Gastroesophageal sphincter (tissue), 4 donors: ENCODE results near the gene MAL. TPM values are rescaled to one million over a fixed set of nuclear protein-coding genes. Genes with fewer than 3 reads are reported as not detected.

Source experiments
- ATAC-seq: fragments of 150-250 bp; one replicate; pipeline ENCODE4 v1.9.1; 2016; ENCODE audit warnings: mild to moderate bottlenecking, moderate library complexity
- H3K27ac ChIP-seq, 4 donors: fragments of 200-600 bp; sonication (generic) in 3 of 4; 1 replicate in 3 of 4; 2 replicates in 1 of 4; pipeline ENCODE4 v1.5.1; 2016 to 2019
- H3K27me3 ChIP-seq: fragments of 200-600 bp; sonication (generic); one replicate; pipeline ENCODE4 v1.5.1; 2019
- H3K36me3 ChIP-seq, 2 donors: fragments of 200-600 bp; sonication (generic); one replicate each; pipeline ENCODE4 v1.5.1; 2019; ENCODE audit warnings: control low read depth in 1 of 2
- H3K4me1 ChIP-seq, 3 donors: fragments of 200-600 bp; sonication (generic); 1 replicate in 2 of 3; 2 replicates in 1 of 3; pipeline ENCODE4 v1.5.1; 2016 to 2019; ENCODE audit warnings: control low read depth in 2 of 3
- H3K4me3 ChIP-seq, 2 donors: fragments of 200-600 bp; sonication (generic); one replicate each; pipeline ENCODE4 v1.5.1; 2019; ENCODE audit warnings: mild to moderate bottlenecking in 1 of 2, moderate library complexity in 1 of 2
- H3K9me3 ChIP-seq, 3 donors: fragments of 200-600 bp; sonication (generic); one replicate each; pipeline ENCODE4 v1.5.1; 2017 to 2019; ENCODE audit warnings: control low read depth in 2 of 3
- EP300 ChIP-seq: sonication (generic); formaldehyde crosslinking; IDR thresholded peaks from one replicate; pipeline ENCODE4 v1.6.1; 2017; ENCODE audit warnings: antibody characterized with exemption, mild to moderate bottlenecking
- POLR2A ChIP-seq, 2 donors: fragments of 450-650 bp; IDR thresholded peaks; one replicate each; pipeline ENCODE4 v1.6.1; 2017; ENCODE audit warnings: antibody characterized with exemption in 2 of 2, mild to moderate bottlenecking in 2 of 2, moderate library complexity in 1 of 2
- POLR2AphosphoS5 ChIP-seq: sonication (generic); formaldehyde crosslinking; IDR thresholded peaks from one replicate; pipeline ENCODE4 v1.6.1; 2017; ENCODE audit warnings: antibody characterized with exemption
- whole genome bisulfite sequencing, 2 donors: methylation state at CpG; one replicate each; pipeline ENCODE4 v1.1.5; 2018; ENCODE audit warnings: low coverage in 1 of 2; 5-methylcytosine and 5-hydroxymethylcytosine counted together
- total RNA-seq, 4 donors: library from RNA; depleted of rRNA; stranded (reverse); fragments of >200 nt; gene quantifications; one replicate each; pipeline ENCODE4 v1.1.0, GENCODE V29; 2016
- TF ChIP-seq, protein P1 (sequence below), 4 experiments: fragments of 200-600 bp in 2 of 4; fragments of 450-650 bp in 2 of 4; sonication (generic) in 1 of 4; IDR thresholded peaks; one replicate each; pipeline ENCODE4 v1.5.1; 2017 to 2019; ENCODE audit warnings: antibody characterized with exemption in 4 of 4, mild to moderate bottlenecking in 2 of 4, moderate library complexity in 2 of 4

MAL gene
- total RNA-seq, 4 donors from 2014 or later: 21.3 to 39.8 (median 32.0) TPM

- Histone ChIP-seq H3K4me3 (no peak overlapping the region), H3K27me3 (peaks cover 72% of the 10 kb centered on the region), H3K4me1 (peaks cover 0 to 13% (median 6%) of the 10 kb centered on the region in 3 donors), H3K9me3 (no peaks in the 10 kb centered on the region), H3K27ac (no peak overlapping the region), H3K36me3 (no peaks in the 10 kb centered on the region)
- no peak for ATAC-seq
- WGBS, 2 donors: 60 to 84% methylated on average over 2 to 3 of the region's 8 CpGs
- TF ChIP-seq, protein P1, sequence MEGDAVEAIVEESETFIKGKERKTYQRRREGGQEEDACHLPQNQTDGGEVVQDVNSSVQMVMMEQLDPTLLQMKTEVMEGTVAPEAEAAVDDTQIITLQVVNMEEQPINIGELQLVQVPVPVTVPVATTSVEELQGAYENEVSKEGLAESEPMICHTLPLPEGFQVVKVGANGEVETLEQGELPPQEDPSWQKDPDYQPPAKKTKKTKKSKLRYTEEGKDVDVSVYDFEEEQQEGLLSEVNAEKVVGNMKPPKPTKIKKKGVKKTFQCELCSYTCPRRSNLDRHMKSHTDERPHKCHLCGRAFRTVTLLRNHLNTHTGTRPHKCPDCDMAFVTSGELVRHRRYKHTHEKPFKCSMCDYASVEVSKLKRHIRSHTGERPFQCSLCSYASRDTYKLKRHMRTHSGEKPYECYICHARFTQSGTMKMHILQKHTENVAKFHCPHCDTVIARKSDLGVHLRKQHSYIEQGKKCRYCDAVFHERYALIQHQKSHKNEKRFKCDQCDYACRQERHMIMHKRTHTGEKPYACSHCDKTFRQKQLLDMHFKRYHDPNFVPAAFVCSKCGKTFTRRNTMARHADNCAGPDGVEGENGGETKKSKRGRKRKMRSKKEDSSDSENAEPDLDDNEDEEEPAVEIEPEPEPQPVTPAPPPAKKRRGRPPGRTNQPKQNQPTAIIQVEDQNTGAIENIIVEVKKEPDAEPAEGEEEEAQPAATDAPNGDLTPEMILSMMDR (IDR thresholded peaks at IDR 0.05): no peak
- TF ChIP-seq POLR2AphosphoS5 (no peak), POLR2A (IDR thresholded peaks at IDR 0.05) (no peak), EP300 (no peak)
Measured at GRCh38 chr2:95075440-95076132, 50.1 kb downstream of the MAL start.

- Histone ChIP-seq H3K27ac (no peak overlapping the region), H3K4me3 (peak overlapping the region in 1 of 2 donors; percentile 49), H3K27me3 (peaks cover 71% of the 10 kb centered on the region), H3K9me3 (no peaks in the 10 kb centered on the region), H3K36me3 (no peaks in the 10 kb centered on the region), H3K4me1 (peaks cover 0 to 13% (median 6%) of the 10 kb centered on the region in 3 donors)
- TF ChIP-seq, protein P1 (IDR thresholded peaks at IDR 0.05): peak in 3 of 4 experiments; percentile 58 to 83 (median 68)
- TF ChIP-seq POLR2A (IDR thresholded peaks at IDR 0.05) (no peak), EP300 (no peak)
- ATAC-seq: peak; percentile 77
- 49% methylated on average over 3 of the region's 44 CpGs; no CpG with 5 or more reads in 1 of the 2 donors for WGBS, 2 donors
Measured at GRCh38 chr2:95076705-95077529, 51.4 kb downstream of the MAL start.

DNA sequence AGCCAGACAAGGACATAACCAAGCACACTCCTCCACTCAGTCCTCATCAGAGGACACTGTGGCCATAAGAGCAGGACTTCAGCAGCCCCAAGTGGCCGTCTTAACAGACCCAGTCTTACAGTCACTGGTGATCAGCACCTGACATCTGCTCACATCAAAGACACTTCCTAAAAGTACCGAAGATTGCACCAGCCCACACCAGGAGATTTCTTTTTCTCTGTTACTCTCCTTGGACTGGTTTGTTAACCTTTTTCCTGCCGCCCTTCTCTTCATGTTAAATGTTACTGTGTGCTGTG lies 52.0 kb downstream of the MAL start:
- ATAC-seq: no peak
- TF ChIP-seq POLR2AphosphoS5 (no peak), EP300 (no peak), POLR2A (IDR thresholded peaks at IDR 0.05) (no peak)
- TF ChIP-seq, protein P1 (IDR thresholded peaks at IDR 0.05): no peak
- Histone ChIP-seq H3K9me3 (no peaks in the 10 kb centered on the region), H3K4me3 (no peak overlapping the region), H3K27ac (no peak overlapping the region), H3K36me3 (no peaks in the 10 kb centered on the region), H3K27me3 (peaks cover 65% of the 10 kb centered on the region), H3K4me1 (peaks cover 0 to 13% (median 6%) of the 10 kb centered on the region in 3 donors)
- WGBS, 2 donors: 18 to 28% methylated on average over 2 to 3 of the region's 3 CpGs

DNA sequence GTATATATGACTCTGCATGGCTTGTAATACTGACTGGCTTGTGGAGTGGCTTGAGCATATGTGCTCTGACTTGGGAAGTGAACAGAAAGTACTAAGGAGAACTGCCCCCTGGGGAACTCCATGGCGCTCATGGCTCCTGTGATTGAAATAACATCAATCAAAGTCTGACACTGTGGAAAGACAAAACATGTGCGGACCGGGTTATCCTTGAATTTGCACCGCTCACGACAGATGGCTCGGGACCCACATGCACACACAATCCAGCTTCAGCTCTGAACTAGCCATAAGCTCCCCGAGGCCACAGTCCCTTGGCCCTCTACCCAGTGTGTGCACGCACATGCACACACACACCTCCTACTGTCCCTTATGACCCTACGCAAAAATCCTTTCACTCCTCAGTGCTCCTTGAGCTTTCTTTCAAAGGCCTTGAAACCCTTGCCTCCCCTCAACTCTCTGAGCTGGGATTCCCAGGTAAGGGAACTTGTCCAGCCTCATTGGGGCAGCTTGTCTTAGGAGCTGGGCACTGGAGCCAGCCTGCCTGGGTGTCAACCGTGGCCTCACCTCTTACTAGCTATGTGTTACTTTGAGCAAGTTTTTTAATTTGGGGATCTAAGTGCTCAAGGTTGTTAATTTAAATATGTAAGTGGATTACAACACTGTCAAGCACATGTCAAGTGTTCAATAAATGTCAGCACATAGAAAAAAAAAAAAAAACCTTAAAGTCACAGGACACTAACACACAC lies 52.5 kb downstream of the MAL start:
- WGBS, 2 donors: 64% methylated on average over 10 of the region's 10 CpGs; no CpG with 5 or more reads in 1 of the 2 donors
- ATAC-seq: no peak
- no peak overlapping the region for H3K4me3 ChIP-seq
- H3K36me3 ChIP-seq: no peaks in the 10 kb centered on the region
- H3K27me3 ChIP-seq: peaks cover 59% of the 10 kb centered on the region
- TF ChIP-seq EP300 (no peak), POLR2AphosphoS5 (no peak), POLR2A (IDR thresholded peaks at IDR 0.05) (no peak)
- TF ChIP-seq, protein P1 (IDR thresholded peaks at IDR 0.05): no peak
- no peak overlapping the region for H3K27ac ChIP-seq
- H3K9me3 ChIP-seq: no peaks in the 10 kb centered on the region
- peaks cover 0 to 13% (median 6%) of the 10 kb centered on the region in 3 donors for H3K4me1 ChIP-seq
